Esophagus muscularis mucosa (tissue), 4 donors: Measurements from ENCODE around the gene GSX2.

ENCODE experiments used
- CTCF ChIP-seq, 3 experiments: fragments of 200-600 bp in 2 of 3; fragments of 450-650 bp in 1 of 3; sonication (generic) in 2 of 3; IDR thresholded peaks; one replicate each; pipeline ENCODE4 v1.5.1; 2017 to 2019; ENCODE audit warnings: antibody characterized with exemption in 3 of 3, mild to moderate bottlenecking in 2 of 3, moderate library complexity in 1 of 3
- EP300 ChIP-seq: sonication (generic); formaldehyde crosslinking; IDR thresholded peaks from one replicate; pipeline ENCODE4 v1.6.1; 2017; ENCODE audit warnings: antibody characterized with exemption
- POLR2AphosphoS5 ChIP-seq, 2 donors: sonication (generic); formaldehyde crosslinking; IDR thresholded peaks; one replicate each; pipeline ENCODE4 v1.6.1; 2017; ENCODE audit warnings: antibody characterized with exemption in 2 of 2

- TF ChIP-seq CTCF (IDR thresholded peaks at IDR 0.05), result no peak
- TF ChIP-seq EP300, result no peak
- TF ChIP-seq POLR2AphosphoS5 (IDR thresholded peaks at IDR 0.05), result no peak
These were observed 5.5 kb upstream of the GSX2 start for GRCh38 chr4:54094451-54094850.
